Ovary (tissue), 3 donors: Measurements from ENCODE around the gene FRY.

Experiments used
- POLR2A ChIP-seq: fragments of 450-650 bp; IDR thresholded peaks from one replicate; pipeline ENCODE4 v1.6.1; 2017; ENCODE audit warnings: antibody characterized with exemption, mild to moderate bottlenecking, moderate library complexity
- TF ChIP-seq, protein P1 (sequence below), 3 donors: fragments of 450-650 bp in 2 of 3; fragments of 200-600 bp in 1 of 3; IDR thresholded peaks; one replicate each; pipeline versions ENCODE4 v1.5.1 to v1.8.0; 2016 to 2022; ENCODE audit warnings: antibody characterized with exemption in 3 of 3, mild to moderate bottlenecking in 1 of 3
- donor health status: DM: no; HTN: no; CAD: no.

DNA sequence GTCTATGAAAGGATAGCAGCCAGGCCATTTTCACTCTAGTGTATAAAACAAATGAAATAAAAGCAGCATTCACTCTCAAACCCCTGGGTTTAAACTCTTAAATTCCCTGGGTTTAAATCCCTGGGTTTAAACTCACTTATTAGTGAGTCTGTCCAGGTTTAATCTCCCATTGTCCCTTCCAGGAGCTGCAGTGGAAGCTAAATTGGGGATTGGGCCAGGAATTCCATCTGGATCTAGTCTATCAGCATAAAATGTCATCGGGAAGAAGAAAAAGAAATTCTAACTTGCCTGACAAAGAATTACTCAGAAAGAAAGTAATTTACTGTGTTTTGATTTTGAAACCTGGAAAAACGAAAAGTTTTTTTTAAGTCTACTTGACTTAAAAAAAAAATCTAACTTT, 54.8 kb downstream of the FRY start:
- TF ChIP-seq, protein P1, sequence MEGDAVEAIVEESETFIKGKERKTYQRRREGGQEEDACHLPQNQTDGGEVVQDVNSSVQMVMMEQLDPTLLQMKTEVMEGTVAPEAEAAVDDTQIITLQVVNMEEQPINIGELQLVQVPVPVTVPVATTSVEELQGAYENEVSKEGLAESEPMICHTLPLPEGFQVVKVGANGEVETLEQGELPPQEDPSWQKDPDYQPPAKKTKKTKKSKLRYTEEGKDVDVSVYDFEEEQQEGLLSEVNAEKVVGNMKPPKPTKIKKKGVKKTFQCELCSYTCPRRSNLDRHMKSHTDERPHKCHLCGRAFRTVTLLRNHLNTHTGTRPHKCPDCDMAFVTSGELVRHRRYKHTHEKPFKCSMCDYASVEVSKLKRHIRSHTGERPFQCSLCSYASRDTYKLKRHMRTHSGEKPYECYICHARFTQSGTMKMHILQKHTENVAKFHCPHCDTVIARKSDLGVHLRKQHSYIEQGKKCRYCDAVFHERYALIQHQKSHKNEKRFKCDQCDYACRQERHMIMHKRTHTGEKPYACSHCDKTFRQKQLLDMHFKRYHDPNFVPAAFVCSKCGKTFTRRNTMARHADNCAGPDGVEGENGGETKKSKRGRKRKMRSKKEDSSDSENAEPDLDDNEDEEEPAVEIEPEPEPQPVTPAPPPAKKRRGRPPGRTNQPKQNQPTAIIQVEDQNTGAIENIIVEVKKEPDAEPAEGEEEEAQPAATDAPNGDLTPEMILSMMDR (IDR thresholded peaks at IDR 0.05) = no peak
- TF ChIP-seq POLR2A = no peak
